HL-60 (cell line): Measurements from ENCODE around the gene CENPP.

Experiments used
- DNase-seq, 2 experiments: peaks; one replicate each; pipeline ENCODE4 v3.0.0-alpha.2; 2010 to 2020; ENCODE audit warnings: low read depth in 1 of 2, low spot score in 1 of 2
- H3K27ac ChIP-seq: fragments of 250-450 bp; sonication (Bioruptor Pico); replicated peaks from 2 replicates; pipeline ENCODE4 v1.5.1; 2020; ENCODE audit warnings: mild to moderate bottlenecking, moderate library complexity
- H3K27me3 ChIP-seq: fragments of 250-450 bp; sonication (Bioruptor Pico); 2 replicates; pipeline ENCODE4 v1.5.1; 2021; ENCODE audit warnings: mild to moderate bottlenecking, moderate library complexity; ENCODE audit not compliant: insufficient read depth, poor library complexity, severe bottlenecking
- H3K4me3 ChIP-seq: replicated peaks from 2 replicates; pipeline ENCODE4 v1.5.1; 2011; ENCODE audit warnings: mild to moderate bottlenecking, control low read depth, low read length; ENCODE audit not compliant: insufficient read depth
- CTCF ChIP-seq: IDR thresholded peaks from one replicate; pipeline ENCODE4 v1.5.1; 2011; ENCODE audit warnings: low read length, control low read depth, inconsistent platforms; ENCODE audit not compliant: insufficient read depth
- GABPA ChIP-seq: IDR thresholded peaks from 2 replicates; pipeline ENCODE4 v1.6.1; 2012; ENCODE audit warnings: low read depth
- POLR2AphosphoS5 ChIP-seq: IDR thresholded peaks from 2 replicates; pipeline ENCODE4 v1.6.1; 2012; ENCODE audit warnings: low read depth
- REST ChIP-seq: IDR thresholded peaks from 2 replicates; pipeline ENCODE4 v1.6.1; 2012; ENCODE audit warnings: low read depth; ENCODE audit not compliant: insufficient replicate concordance
- SPI1 ChIP-seq: IDR thresholded peaks from 2 replicates; pipeline ENCODE4 v1.6.1; 2012; ENCODE audit warnings: low read depth, mild to moderate bottlenecking, borderline replicate concordance

Gene CENPP

GRCh38 chr9:92476962-92477361 lies 151.2 kb downstream of the CENPP start:
- no peak for DNase-seq
- TF ChIP-seq REST (no peak), CTCF (no peak), GABPA (no peak), SPI1 (no peak), POLR2AphosphoS5 (no peak)
- no peak overlapping the region for H3K4me3 ChIP-seq
- H3K27me3 ChIP-seq, result no peaks in the 10 kb centered on the region
- no peak overlapping the region for H3K27ac ChIP-seq

- H3K27me3 ChIP-seq, result no peaks in the 10 kb centered on the region
- no peak overlapping the region for H3K27ac ChIP-seq
- no peak overlapping the region for H3K4me3 ChIP-seq
- TF ChIP-seq CTCF, result no peak
- TF ChIP-seq REST, result no peak
- TF ChIP-seq POLR2AphosphoS5, result no peak
- TF ChIP-seq SPI1, result no peak
- TF ChIP-seq GABPA, result no peak
- DNase-seq, result no peak
These were observed 153.0 kb downstream of the CENPP start for GRCh38 chr9:92478783-92479182.

- Histone ChIP-seq H3K27me3 (no peaks in the 10 kb centered on the region), H3K4me3 (no peak overlapping the region), H3K27ac (no peak overlapping the region)
- DNase-seq, result no peak
- TF ChIP-seq REST (no peak), SPI1 (no peak), POLR2AphosphoS5 (no peak), CTCF (no peak), GABPA (no peak)
These were observed 153.6 kb downstream of the CENPP start for GRCh38 chr9:92479346-92479745.
